ENCODE results near the gene NELFE. TPM values are rescaled to one million over a fixed set of nuclear protein-coding genes. Genes with fewer than 3 reads are reported as not detected.

NELFE gene
- total and polyA plus RNA-seq, 2 of the 13 experiments (the other 11 are each of a cell fraction or from before 2014, with no cell fraction given), result 51.3 to 69.8 TPM

DNA sequence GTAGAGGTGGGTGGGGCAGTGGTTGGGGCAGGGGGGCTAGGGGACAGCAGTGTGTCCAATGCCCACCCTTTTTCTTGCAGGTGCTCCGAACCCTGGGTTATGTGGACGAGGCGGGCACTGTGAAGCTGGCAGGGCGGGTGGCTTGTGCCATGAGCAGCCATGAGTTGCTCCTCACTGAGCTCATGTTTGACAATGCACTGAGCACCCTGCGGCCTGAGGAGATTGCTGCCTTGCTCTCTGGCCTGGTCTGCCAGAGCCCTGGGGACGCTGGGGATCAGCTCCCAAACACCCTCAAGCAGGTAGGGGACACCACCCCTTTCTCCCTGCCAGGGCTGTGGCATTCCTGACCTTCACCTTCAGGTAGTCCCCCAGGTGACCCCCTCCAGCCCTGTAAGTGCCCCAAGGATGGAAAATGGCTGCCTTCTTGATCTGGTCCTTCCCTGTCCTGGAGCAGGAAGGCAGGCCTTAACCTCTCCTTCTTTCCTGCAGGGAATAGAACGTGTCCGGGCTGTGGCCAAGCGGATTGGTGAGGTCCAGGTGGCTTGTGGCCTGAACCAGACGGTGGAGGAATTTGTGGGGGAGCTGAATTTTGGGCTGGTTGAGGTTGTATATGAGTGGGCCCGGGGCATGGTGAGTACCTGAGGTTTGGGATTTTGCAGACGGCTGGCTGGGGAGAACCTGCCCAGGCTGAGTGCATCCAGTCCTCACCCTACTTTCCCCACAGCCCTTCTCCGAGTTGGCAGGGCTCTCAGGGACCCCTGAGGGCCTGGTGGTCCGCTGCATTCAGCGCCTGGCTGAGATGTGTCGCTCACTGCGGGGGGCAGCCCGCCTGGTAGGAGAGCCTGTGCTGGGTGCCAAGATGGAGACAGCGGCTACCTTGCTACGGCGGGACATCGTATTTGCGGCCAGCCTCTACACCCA, 10.3 kb upstream of the NELFE start:
- H2AFZ ChIP-seq (ENCODE audit: low read length), result no peak overlapping the region
- no peak overlapping the region for H3K9ac ChIP-seq (ENCODE audit: insufficient read depth, low read depth, low read length)
- in situ Hi-C loops (cut with HindIII; ENCODE audit: extremely low pct_ligation_motif_present, low pct_unique_long_range_greater_than_20kb) (no loop called here), intact Hi-C loops (cut with micrococcal nuclease; ENCODE audit: unreplicated experiment) (no loop called here)
- no peaks in the 10 kb centered on the region for H3K9me3 ChIP-seq (ENCODE audit: low read length)
- H3K4me1 ChIP-seq (ENCODE audit: insufficient read depth, low read length), result peaks cover 31% of the 10 kb centered on the region
- POLR2A ChIA-PET, result interaction anchor here (0.9 to 6.1 kb wide), 5 partner anchors 9 to 23 kb away, joined by 3 to 142 read pairs (median 31); partner anchors contain the start of genes CFB, NELFE and SKIC2
- H4K20me1 ChIP-seq (ENCODE audit: insufficient read depth, low read length), result no peaks in the 10 kb centered on the region
- DNase-seq (ENCODE audit: low spot score), result no peak
- no peak overlapping the region for H3K4me2 ChIP-seq (ENCODE audit: low read depth, low read length)
- CTCF ChIA-PET (ENCODE audit: low intra/inter-chr PET ratio, low total read pairs), result no interaction called here
- 98% methylated on average over 22 of the region's 23 CpGs for WGBS (ENCODE audit: low lambda C conversion rate)
- no peak overlapping the region for H3K4me3 ChIP-seq (replicated peaks in 1 of 3; ENCODE audit: insufficient read depth in 1 of 3, low read depth in 2 of 3, low read length in 3 of 3)
- FAIRE-seq, result no peak
- ATAC-seq, result no peak
- H3K27me3 ChIP-seq (ENCODE audit: control insufficient read depth in 1 of 2, insufficient read depth in 2 of 2, low read length in 2 of 2), result no peaks in the 10 kb centered on the region; a peak in 1 of 5 replicates
- H3K36me3 ChIP-seq (replicated peaks in 1 of 2; ENCODE audit: control insufficient read depth in 1 of 2, insufficient read depth in 2 of 2, low read length in 2 of 2), result peaks cover 38 to 59% of the 10 kb centered on the region in 2 experiments
- no TSS peak for BruUV-seq (replicated peaks)
- peaks cover 21% of the 10 kb centered on the region for H3K79me2 ChIP-seq (ENCODE audit: insufficient read depth, low read length)
- H3K27ac ChIP-seq (ENCODE audit: extremely low read length, insufficient read depth, low read length), result no peak overlapping the region
- TF ChIP-seq RBFOX2 (IDR thresholded peaks at IDR 0.05; ENCODE audit: low read depth, low read length) (0 out of 2 replicates have a peak, but pooled peaks have one; percentile 18), NRL (CRISPR knock-in tag; IDR thresholded peaks at IDR 0.05; ENCODE audit: borderline replicate concordance) (no peak), NFIC (IDR thresholded peaks at IDR 0.05; ENCODE audit: low read length) (no peak), TBP (CRISPR knock-in tag; IDR thresholded peaks at IDR 0.05) (no peak), POLR2A (IDR thresholded peaks at IDR 0.05; ENCODE audit: insufficient read depth in 1 of 2, low read depth in 2 of 2, low read length in 2 of 2) (peak in 1 of 2 experiments; percentile 21; a peak in 2 of 4 replicates), BHLHE40 (IDR thresholded peaks at IDR 0.05; ENCODE audit: low read length) (no peak), FOXK1 (CRISPR knock-in tag; IDR thresholded peaks at IDR 0.05; ENCODE audit: borderline replicate concordance, low read depth) (no peak), SCMH1 (CRISPR knock-in tag; IDR thresholded peaks at IDR 0.05; ENCODE audit: borderline replicate concordance) (no peak), AGO2 (optimal IDR thresholded peaks at IDR 0.05; ENCODE audit: low read depth, low read length) (peak; percentile 5), HMGA1 (CRISPR knock-in tag; conservative IDR thresholded peaks at IDR 0.05) (no peak), ZFAT (CRISPR knock-in tag; conservative IDR thresholded peaks at IDR 0.05) (no peak), ZNF567 (CRISPR knock-in tag; IDR thresholded peaks at IDR 0.05; ENCODE audit: borderline replicate concordance) (no peak), ZNF335 (CRISPR knock-in tag; IDR thresholded peaks at IDR 0.05) (no peak), ZNF740 (CRISPR knock-in tag; IDR thresholded peaks at IDR 0.05) (no peak), ZBTB7B (CRISPR knock-in tag; IDR thresholded peaks at IDR 0.05) (no peak)
- TF ChIP-seq, protein P1, sequence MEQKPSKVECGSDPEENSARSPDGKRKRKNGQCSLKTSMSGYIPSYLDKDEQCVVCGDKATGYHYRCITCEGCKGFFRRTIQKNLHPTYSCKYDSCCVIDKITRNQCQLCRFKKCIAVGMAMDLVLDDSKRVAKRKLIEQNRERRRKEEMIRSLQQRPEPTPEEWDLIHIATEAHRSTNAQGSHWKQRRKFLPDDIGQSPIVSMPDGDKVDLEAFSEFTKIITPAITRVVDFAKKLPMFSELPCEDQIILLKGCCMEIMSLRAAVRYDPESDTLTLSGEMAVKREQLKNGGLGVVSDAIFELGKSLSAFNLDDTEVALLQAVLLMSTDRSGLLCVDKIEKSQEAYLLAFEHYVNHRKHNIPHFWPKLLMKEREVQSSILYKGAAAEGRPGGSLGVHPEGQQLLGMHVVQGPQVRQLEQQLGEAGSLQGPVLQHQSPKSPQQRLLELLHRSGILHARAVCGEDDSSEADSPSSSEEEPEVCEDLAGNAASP (CRISPR knock-in tag; IDR thresholded peaks at IDR 0.05; ENCODE audit: borderline replicate concordance), result no peak
- TF ChIP-seq, protein P2, sequence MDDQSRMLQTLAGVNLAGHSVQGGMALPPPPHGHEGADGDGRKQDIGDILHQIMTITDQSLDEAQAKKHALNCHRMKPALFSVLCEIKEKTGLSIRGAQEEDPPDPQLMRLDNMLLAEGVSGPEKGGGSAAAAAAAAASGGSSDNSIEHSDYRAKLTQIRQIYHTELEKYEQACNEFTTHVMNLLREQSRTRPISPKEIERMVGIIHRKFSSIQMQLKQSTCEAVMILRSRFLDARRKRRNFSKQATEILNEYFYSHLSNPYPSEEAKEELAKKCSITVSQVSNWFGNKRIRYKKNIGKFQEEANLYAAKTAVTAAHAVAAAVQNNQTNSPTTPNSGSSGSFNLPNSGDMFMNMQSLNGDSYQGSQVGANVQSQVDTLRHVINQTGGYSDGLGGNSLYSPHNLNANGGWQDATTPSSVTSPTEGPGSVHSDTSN (CRISPR knock-in tag; IDR thresholded peaks at IDR 0.05; ENCODE audit: borderline replicate concordance), result no peak
- TF ChIP-seq, protein P3, sequence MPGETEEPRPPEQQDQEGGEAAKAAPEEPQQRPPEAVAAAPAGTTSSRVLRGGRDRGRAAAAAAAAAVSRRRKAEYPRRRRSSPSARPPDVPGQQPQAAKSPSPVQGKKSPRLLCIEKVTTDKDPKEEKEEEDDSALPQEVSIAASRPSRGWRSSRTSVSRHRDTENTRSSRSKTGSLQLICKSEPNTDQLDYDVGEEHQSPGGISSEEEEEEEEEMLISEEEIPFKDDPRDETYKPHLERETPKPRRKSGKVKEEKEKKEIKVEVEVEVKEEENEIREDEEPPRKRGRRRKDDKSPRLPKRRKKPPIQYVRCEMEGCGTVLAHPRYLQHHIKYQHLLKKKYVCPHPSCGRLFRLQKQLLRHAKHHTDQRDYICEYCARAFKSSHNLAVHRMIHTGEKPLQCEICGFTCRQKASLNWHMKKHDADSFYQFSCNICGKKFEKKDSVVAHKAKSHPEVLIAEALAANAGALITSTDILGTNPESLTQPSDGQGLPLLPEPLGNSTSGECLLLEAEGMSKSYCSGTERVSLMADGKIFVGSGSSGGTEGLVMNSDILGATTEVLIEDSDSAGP (CRISPR knock-in tag; IDR thresholded peaks at IDR 0.05; ENCODE audit: borderline replicate concordance), result peak; percentile 23; the same call in 1 of the 2 replicates
